HepG2 (cell line): ENCODE measurements around the gene TRMT2A. TPM values are rescaled to one million over a fixed set of nuclear protein-coding genes. Genes with fewer than 3 reads are reported as not detected.

ENCODE experiments used
- CENPT ChIP-seq: sonication (generic); formaldehyde crosslinking; IDR thresholded peaks from 2 replicates; pipeline ENCODE4 v1.8.0; 2022; ENCODE audit warnings: low read depth, mild to moderate bottlenecking, moderate library complexity, missing genetic modification reagents
- ERF ChIP-seq: IDR thresholded peaks from 2 replicates; pipeline ENCODE4 v1.6.1; 2018; ENCODE audit warnings: missing biosample characterization, missing genetic modification reagents
- GATAD2A ChIP-seq: IDR thresholded peaks from 2 replicates; pipeline ENCODE4 v1.6.1; 2016
- MZF1 ChIP-seq: sonication (generic); formaldehyde crosslinking; IDR thresholded peaks from 2 replicates; pipeline ENCODE4 v1.8.1; 2023; ENCODE audit warnings: mild to moderate bottlenecking, missing genetic modification reagents, borderline replicate concordance
- SRF ChIP-seq: IDR thresholded peaks from 2 replicates; pipeline ENCODE4 v1.6.1; 2011; ENCODE audit warnings: mild to moderate bottlenecking, low read depth, low read length, moderate library complexity
- TOE1 ChIP-seq: sonication (generic); formaldehyde crosslinking; IDR thresholded peaks from 2 replicates; pipeline ENCODE4 v1.4.0; 2020; ENCODE audit warnings: mild to moderate bottlenecking, missing genetic modification reagents
- ZFAT ChIP-seq: sonication (generic); formaldehyde crosslinking; conservative IDR thresholded peaks from 2 replicates; pipeline ENCODE4 v1.8.1; 2023; ENCODE audit warnings: missing genetic modification reagents, inconsistent platforms
- ZFP1 ChIP-seq: IDR thresholded peaks from 2 replicates; pipeline ENCODE4 v1.6.1; 2016
- ZFP82 ChIP-seq: sonication (generic); formaldehyde crosslinking; IDR thresholded peaks from 2 replicates; pipeline ENCODE4 v1.5.1; 2020; ENCODE audit warnings: mild to moderate bottlenecking, missing genetic modification reagents, borderline replicate concordance
- ZFY ChIP-seq: sonication (generic); formaldehyde crosslinking; IDR thresholded peaks from 2 replicates; pipeline ENCODE4 v1.4.0; 2020; ENCODE audit warnings: missing genetic modification reagents
- ZNF577 ChIP-seq: sonication (generic); formaldehyde crosslinking; IDR thresholded peaks from 2 replicates; pipeline ENCODE4 v1.4.0; 2020; ENCODE audit warnings: mild to moderate bottlenecking, low read depth, missing genetic modification reagents, borderline replicate concordance
- ZNF644 ChIP-seq: IDR thresholded peaks from 2 replicates; pipeline ENCODE4 v1.6.1; 2016; ENCODE audit warnings: low read depth
- ZNF703 ChIP-seq: sonication (generic); formaldehyde crosslinking; IDR thresholded peaks from 2 replicates; pipeline ENCODE4 v1.5.1; 2020; ENCODE audit warnings: missing genetic modification reagents, mild to moderate bottlenecking, moderate library complexity, borderline replicate concordance
- polyA plus RNA-seq, 8 experiments: library from polyadenylated mRNA; depleted of rRNA in 3 of 8; stranded (reverse) in 7 of 8; unstranded in 1 of 8; fragments of >200 nt; fragmentation: Illumina TruSeq in 4 of 8; extraction: Trizol in 4 of 8; gene quantifications; 2 replicates each; pipeline versions ENCODE4 v1.2.1 to v1.2.3, GENCODE V29; 2011 to 2016; ENCODE audit warnings: low read depth in 4 of 8, missing spikeins in 1 of 8, mixed read lengths in 1 of 8; ENCODE audit not compliant: insufficient read depth in 1 of 8
- total RNA-seq, 5 experiments: library from RNA; depleted of rRNA; stranded (reverse); fragments of >200 nt; fragmentation: Illumina TruSeq; extraction: Trizol; gene quantifications; 2 replicates each; pipeline ENCODE4 v1.2.3, GENCODE V29; 2016; ENCODE audit warnings: low read depth in 1 of 5
- TF ChIP-seq, protein P1 (sequence below): IDR thresholded peaks from 2 replicates; pipeline ENCODE4 v1.6.1; 2016; ENCODE audit warnings: mild to moderate bottlenecking
- TF ChIP-seq, protein P2 (sequence below): sonication (generic); formaldehyde crosslinking; IDR thresholded peaks from 2 replicates; pipeline ENCODE4 v1.8.0; 2022; ENCODE audit warnings: low read depth, missing genetic modification reagents
- TF ChIP-seq, protein P3 (sequence below): sonication (generic); formaldehyde crosslinking; IDR thresholded peaks from 2 replicates; pipeline ENCODE4 v1.5.0; 2020; ENCODE audit warnings: mild to moderate bottlenecking, missing genetic modification reagents
- TF ChIP-seq, protein P4 (sequence below): sonication (generic); formaldehyde crosslinking; IDR thresholded peaks from 2 replicates; pipeline ENCODE4 v1.4.0; 2020; ENCODE audit warnings: missing genetic modification reagents
- TF ChIP-seq, protein P5 (sequence below): sonication (generic); formaldehyde crosslinking; IDR thresholded peaks from 2 replicates; pipeline ENCODE4 v1.4.0; 2020; ENCODE audit warnings: missing genetic modification reagents, borderline replicate concordance

TRMT2A gene
- total and polyA plus RNA-seq, 2 of the 13 experiments (the other 11 are each of a cell fraction or from before 2014, with no cell fraction given): 24.0 to 30.3 TPM

DNA sequence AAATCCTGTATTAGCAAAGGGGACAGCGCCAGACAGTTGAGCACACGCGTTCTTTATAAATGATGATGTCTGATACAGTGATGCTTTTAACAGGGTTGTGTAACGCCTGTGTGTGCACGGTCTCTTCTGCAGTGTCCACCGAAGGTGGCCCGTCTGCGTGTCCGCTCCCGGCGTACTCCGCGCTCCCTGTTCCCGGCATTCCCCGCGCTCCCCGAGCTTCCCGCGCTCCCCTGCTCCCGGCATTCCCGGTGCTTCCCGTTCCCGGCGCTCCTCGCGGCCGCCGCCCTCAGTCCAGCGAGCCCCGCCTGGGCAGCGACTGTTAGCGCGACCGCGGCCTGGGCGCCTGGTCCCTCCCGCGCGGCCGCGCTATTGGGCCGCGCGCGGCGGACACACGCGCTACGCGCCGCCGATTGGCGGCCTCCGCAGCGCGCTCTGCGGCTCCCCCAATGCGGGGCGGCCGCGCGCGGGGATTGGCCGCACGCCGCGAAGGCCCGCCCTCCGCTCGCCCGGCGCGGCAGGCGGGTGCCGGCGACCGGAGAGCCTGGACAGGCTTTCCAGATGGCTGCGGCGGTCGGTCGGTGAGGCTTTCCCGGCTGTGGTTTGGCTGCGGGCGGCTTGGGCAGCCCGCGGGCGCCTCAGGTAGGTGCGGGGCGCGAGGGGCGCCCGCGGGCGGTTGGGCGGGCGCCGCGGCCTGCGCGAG is 37.1 kb downstream of the TRMT2A start, which contains the start of gene DGCR8 (continued):
- TF ChIP-seq, protein P1, sequence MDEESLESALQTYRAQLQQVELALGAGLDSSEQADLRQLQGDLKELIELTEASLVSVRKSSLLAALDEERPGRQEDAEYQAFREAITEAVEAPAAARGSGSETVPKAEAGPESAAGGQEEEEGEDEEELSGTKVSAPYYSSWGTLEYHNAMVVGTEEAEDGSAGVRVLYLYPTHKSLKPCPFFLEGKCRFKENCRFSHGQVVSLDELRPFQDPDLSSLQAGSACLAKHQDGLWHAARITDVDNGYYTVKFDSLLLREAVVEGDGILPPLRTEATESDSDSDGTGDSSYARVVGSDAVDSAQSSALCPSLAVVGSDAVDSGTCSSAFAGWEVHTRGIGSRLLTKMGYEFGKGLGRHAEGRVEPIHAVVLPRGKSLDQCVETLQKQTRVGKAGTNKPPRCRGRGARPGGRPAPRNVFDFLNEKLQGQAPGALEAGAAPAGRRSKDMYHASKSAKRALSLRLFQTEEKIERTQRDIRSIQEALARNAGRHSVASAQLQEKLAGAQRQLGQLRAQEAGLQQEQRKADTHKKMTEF (CRISPR knock-in tag): peak; percentile 62
- peak; percentile 84 for TF ChIP-seq ZFY
- 0 out of 2 replicates have a peak, but pooled peaks have one; percentile 35 for TF ChIP-seq ZFP82 (CRISPR knock-in tag)
- TF ChIP-seq ZFP1: 0 out of 2 replicates have a peak, but pooled peaks have one; percentile 48
- TF ChIP-seq, protein P2, sequence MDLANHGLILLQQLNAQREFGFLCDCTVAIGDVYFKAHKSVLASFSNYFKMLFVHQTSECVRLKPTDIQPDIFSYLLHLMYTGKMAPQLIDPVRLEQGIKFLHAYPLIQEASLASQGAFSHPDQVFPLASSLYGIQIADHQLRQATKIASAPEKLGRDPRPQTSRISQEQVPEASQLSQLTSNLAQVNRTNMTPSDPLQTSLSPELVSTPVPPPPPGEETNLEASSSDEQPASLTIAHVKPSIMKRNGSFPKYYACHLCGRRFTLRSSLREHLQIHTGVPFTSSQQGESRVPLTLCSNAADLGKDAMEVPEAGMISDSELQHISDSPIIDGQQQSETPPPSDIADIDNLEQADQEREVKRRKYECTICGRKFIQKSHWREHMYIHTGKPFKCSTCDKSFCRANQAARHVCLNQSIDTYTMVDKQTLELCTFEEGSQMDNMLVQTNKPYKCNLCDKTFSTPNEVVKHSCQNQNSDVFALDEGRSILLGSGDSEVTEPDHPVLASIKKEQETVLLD: peak; percentile 100
- TF ChIP-seq CENPT: peak; percentile 90; the same call in 1 of the 2 replicates
- TF ChIP-seq ZFAT (CRISPR knock-in tag): no peak
- peak; percentile 80 for TF ChIP-seq ERF
- TF ChIP-seq, protein P3, sequence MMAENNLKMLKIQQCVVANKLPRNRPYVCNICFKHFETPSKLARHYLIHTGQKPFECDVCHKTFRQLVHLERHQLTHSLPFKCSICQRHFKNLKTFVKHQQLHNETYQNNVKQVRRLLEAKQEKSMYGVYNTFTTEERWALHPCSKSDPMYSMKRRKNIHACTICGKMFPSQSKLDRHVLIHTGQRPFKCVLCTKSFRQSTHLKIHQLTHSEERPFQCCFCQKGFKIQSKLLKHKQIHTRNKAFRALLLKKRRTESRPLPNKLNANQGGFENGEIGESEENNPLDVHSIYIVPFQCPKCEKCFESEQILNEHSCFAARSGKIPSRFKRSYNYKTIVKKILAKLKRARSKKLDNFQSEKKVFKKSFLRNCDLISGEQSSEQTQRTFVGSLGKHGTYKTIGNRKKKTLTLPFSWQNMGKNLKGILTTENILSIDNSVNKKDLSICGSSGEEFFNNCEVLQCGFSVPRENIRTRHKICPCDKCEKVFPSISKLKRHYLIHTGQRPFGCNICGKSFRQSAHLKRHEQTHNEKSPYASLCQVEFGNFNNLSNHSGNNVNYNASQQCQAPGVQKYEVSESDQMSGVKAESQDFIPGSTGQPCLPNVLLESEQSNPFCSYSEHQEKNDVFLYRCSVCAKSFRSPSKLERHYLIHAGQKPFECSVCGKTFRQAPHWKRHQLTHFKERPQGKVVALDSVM (CRISPR knock-in tag): no peak
- no peak for TF ChIP-seq SRF
- peak; percentile 67 for TF ChIP-seq GATAD2A (CRISPR knock-in tag)
- no peak for TF ChIP-seq ZNF703 (CRISPR knock-in tag)
- no peak for TF ChIP-seq MZF1 (CRISPR knock-in tag)
- TF ChIP-seq TOE1 (CRISPR knock-in tag): 0 out of 2 replicates have a peak, but pooled peaks have one; percentile 68
- no peak for TF ChIP-seq ZNF644 (CRISPR knock-in tag)
- TF ChIP-seq ZNF577 (CRISPR knock-in tag): no peak
- TF ChIP-seq, protein P4, sequence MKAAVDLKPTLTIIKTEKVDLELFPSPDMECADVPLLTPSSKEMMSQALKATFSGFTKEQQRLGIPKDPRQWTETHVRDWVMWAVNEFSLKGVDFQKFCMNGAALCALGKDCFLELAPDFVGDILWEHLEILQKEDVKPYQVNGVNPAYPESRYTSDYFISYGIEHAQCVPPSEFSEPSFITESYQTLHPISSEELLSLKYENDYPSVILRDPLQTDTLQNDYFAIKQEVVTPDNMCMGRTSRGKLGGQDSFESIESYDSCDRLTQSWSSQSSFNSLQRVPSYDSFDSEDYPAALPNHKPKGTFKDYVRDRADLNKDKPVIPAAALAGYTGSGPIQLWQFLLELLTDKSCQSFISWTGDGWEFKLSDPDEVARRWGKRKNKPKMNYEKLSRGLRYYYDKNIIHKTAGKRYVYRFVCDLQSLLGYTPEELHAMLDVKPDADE (CRISPR knock-in tag): peak; percentile 78; the same call in 1 of the 2 replicates
- TF ChIP-seq, protein P5, sequence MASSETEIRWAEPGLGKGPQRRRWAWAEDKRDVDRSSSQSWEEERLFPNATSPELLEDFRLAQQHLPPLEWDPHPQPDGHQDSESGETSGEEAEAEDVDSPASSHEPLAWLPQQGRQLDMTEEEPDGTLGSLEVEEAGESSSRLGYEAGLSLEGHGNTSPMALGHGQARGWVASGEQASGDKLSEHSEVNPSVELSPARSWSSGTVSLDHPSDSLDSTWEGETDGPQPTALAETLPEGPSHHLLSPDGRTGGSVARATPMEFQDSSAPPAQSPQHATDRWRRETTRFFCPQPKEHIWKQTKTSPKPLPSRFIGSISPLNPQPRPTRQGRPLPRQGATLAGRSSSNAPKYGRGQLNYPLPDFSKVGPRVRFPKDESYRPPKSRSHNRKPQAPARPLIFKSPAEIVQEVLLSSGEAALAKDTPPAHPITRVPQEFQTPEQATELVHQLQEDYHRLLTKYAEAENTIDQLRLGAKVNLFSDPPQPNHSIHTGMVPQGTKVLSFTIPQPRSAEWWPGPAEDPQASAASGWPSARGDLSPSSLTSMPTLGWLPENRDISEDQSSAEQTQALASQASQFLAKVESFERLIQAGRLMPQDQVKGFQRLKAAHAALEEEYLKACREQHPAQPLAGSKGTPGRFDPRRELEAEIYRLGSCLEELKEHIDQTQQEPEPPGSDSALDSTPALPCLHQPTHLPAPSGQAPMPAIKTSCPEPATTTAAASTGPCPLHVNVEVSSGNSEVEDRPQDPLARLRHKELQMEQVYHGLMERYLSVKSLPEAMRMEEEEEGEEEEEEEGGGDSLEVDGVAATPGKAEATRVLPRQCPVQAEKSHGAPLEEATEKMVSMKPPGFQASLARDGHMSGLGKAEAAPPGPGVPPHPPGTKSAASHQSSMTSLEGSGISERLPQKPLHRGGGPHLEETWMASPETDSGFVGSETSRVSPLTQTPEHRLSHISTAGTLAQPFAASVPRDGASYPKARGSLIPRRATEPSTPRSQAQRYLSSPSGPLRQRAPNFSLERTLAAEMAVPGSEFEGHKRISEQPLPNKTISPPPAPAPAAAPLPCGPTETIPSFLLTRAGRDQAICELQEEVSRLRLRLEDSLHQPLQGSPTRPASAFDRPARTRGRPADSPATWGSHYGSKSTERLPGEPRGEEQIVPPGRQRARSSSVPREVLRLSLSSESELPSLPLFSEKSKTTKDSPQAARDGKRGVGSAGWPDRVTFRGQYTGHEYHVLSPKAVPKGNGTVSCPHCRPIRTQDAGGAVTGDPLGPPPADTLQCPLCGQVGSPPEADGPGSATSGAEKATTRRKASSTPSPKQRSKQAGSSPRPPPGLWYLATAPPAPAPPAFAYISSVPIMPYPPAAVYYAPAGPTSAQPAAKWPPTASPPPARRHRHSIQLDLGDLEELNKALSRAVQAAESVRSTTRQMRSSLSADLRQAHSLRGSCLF (CRISPR knock-in tag): no peak
